GM20000 (cell line): ENCODE measurements around the gene PTH2.
"Not testable (repeated sequence)": the region's sequence is repeated elsewhere in the genome, so short reads cannot be mapped to it uniquely, and the experiment has no call there.

Experiments used
- DNase-seq: peaks from one replicate; pipeline ENCODE4 v3.0.0; 2012; ENCODE audit warnings: low spot score
- CTCF ChIP-seq: IDR thresholded peaks from 2 replicates; pipeline ENCODE4 v1.5.1; 2012; ENCODE audit warnings: mild to moderate bottlenecking, control low read depth; ENCODE audit errors: extremely low read depth, missing control alignments

PTH2 gene

DNA sequence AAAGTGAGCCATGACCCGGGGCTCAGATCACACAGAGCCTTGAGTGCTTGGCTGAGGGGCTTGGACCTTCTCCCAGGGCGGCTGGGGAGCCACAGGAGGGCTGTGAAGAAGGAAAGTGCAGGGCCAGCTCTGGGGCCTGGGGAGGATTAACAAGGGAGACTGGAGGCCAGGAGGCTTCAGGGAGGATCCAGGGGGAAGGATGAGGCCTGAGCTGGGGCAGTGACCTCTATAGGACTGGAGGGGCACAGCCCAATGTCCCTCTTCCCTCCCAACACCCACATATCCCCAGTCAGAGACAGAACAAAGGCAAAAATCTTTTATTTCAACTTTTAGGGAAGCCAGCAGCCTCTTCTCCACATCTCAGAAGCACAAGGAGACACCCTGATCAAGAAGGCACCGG lies 22.8 kb upstream of the PTH2 start:
- TF ChIP-seq CTCF, result no peak

DNA sequence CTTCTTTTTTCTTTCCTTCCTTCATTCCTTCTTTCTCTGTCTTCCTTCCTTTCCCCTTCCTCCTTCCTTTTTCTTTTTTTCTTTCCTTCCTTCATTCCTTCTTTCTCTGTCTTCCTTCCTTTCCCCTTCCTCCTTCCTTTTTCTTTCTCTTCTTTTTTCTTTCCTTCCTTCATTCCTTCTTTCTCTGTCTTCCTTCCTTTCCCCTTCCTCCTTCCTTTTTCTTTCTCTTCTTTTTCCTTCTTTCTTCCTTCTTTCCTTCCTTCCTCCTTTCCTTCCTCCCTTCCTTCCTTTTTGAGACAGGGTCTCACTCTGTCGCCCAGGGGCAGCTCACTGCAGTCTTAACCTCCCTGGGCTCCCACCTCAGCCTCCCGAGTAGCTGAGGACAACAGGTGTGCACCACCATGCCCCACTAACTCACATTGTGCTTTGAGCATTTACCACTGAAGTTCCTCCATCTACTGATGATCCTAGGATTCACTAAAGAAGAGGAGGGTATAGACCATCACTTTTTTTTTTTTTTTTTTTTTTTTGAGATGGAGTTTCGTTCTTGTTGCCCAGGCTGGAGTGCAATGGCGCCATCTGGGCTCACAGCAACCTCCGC lies 21.0 kb upstream of the PTH2 start:
- not testable (repeated sequence) for DNase-seq

More for the DNA sequence above, 22.8 kb upstream of the PTH2 start:
- no peak for DNase-seq

GRCh38 chr19:49443366-49444099 lies 20.3 kb upstream of the PTH2 start:
- TF ChIP-seq CTCF, result peak; percentile 95
- DNase-seq, result peak; percentile 95

DNA sequence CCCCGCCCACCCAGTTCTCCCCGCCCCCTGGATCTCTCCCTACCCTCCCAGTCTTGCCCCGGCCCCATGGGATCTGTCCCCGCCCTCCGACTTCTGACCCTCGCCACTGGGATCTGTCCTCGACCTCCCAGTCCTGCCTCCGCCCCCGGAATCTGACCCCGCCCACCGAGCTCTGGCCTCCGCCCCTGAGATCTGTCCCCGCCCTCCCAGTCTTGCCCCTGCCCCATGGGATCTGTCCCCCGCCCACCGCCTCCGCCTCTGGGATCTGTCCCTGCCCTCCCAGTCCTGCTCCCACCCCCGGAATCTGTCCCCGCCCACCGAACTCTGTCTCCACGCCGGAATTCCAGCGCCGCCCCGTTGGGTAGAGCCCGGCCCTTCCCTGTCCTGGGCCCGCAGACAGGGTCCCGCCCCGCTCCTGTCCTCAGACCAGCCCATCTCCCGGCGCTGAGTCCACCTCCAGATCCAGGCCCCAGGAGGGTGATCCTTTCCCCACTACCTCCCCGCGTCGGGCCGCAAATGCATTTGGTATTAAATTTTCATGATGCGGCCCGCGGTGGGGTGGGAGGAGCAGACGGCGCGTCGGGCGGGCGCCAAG lies 19.6 kb upstream of the PTH2 start:
- TF ChIP-seq CTCF, result no peak
- peak; percentile 88 for DNase-seq

GRCh38 chr19:49442354-49442753 lies 19.1 kb upstream of the PTH2 start:
- no peak for DNase-seq
- TF ChIP-seq CTCF, result no peak

- TF ChIP-seq CTCF, result no peak
Observed at GRCh38 chr19:49441960-49442350, 18.7 kb upstream of the PTH2 start.

GRCh38 chr19:49441210-49441959 lies 18.1 kb upstream of the PTH2 start, which contains the start of gene SLC17A7:
SLC17A7 (minus strand) TSS chr19:49441527; CDS start chr19:49441379, 148 bp downstream.
- DNase-seq, result peak; percentile 84
- TF ChIP-seq CTCF, result no peak

More at GRCh38 chr19:49441960-49442350, 18.7 kb upstream of the PTH2 start:
- DNase-seq, result no peak
